Epithelial cell of esophagus (primary cell): ENCODE results near the gene STARD3NL.
"Not testable (repeated sequence)": the region's sequence is repeated elsewhere in the genome, so short reads cannot be mapped to it uniquely, and the experiment has no call there.

Source experiments
- DNase-seq: peaks from one replicate; pipeline ENCODE4 v3.0.0; 2010; ENCODE audit warnings: low read depth
- H3K4me3 ChIP-seq: 2 replicates; pipeline ENCODE4 v1.5.1; 2011; ENCODE audit warnings: mild to moderate bottlenecking, low read length, control low read depth
- TF ChIP-seq, protein P1 (sequence below): IDR thresholded peaks from 2 replicates; pipeline ENCODE4 v1.5.1; 2011; ENCODE audit warnings: low read depth, mild to moderate bottlenecking, low read length, control low read depth, inconsistent platforms; ENCODE audit not compliant: insufficient read depth; ENCODE audit errors: missing control alignments

Gene STARD3NL

DNA sequence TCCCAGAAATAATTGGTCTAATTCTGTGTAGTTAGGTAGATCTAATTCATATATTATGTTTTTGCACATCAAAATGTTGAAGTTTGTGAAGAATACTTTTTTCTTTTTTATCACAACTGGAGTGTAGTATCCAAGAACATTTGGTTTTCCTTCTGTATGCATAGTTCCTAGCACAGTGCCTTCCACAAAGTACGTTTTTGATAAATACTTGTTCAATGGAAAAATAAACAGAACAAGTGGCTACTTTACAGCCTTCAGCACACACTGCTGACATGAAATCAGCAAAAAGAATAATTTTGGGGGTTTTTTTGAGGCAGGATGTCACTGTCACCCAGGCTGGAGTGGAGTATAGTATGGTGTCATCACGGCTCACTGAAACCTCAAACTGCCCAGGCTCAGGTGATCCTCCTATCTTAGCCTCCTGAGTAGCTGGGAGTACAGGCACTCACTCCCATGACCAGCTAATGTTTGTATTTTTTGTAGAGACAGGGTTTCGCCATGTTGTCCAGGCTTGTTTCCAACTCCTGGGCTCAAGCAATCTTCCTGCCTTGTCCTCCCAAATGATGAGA is 67.4 kb downstream of the STARD3NL start:
- DNase-seq = no peak
- TF ChIP-seq, protein P1, sequence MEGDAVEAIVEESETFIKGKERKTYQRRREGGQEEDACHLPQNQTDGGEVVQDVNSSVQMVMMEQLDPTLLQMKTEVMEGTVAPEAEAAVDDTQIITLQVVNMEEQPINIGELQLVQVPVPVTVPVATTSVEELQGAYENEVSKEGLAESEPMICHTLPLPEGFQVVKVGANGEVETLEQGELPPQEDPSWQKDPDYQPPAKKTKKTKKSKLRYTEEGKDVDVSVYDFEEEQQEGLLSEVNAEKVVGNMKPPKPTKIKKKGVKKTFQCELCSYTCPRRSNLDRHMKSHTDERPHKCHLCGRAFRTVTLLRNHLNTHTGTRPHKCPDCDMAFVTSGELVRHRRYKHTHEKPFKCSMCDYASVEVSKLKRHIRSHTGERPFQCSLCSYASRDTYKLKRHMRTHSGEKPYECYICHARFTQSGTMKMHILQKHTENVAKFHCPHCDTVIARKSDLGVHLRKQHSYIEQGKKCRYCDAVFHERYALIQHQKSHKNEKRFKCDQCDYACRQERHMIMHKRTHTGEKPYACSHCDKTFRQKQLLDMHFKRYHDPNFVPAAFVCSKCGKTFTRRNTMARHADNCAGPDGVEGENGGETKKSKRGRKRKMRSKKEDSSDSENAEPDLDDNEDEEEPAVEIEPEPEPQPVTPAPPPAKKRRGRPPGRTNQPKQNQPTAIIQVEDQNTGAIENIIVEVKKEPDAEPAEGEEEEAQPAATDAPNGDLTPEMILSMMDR = no peak
- H3K4me3 ChIP-seq = no peak overlapping the region

DNA sequence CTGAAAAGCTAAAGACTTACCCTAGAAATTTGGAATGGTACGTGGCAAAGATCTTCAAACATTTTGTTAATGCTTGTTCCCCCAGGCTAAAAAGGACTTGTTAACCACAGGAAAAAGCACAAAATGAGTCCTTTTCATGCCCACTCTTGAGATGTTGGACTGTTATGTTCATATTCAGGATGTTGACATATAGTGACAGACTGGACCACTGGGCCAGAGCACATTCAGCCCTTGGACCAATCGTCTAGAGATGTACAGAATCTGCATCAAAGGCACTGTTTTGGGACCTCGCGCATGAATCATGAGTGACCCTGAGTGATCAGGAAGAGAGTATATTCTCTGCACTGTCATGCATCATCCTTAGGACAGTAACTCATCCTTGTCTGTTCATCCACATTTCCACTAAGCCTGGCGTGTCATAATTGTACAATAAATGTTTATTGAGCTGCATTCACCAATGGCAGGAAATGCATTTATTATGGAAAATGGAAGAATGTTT is 70.1 kb downstream of the STARD3NL start:
- H3K4me3 ChIP-seq = no peak overlapping the region
- DNase-seq = no peak
- TF ChIP-seq, protein P1 = no peak

GRCh38 chr7:38249849-38250248 is 71.8 kb downstream of the STARD3NL start:
- DNase-seq, H3K4me3 ChIP-seq: not testable (repeated sequence)

GRCh38 chr7:38257350-38257677 is 79.3 kb downstream of the STARD3NL start:
- no peak for DNase-seq
- no peak overlapping the region for H3K4me3 ChIP-seq
- TF ChIP-seq, protein P1 = no peak

DNA sequence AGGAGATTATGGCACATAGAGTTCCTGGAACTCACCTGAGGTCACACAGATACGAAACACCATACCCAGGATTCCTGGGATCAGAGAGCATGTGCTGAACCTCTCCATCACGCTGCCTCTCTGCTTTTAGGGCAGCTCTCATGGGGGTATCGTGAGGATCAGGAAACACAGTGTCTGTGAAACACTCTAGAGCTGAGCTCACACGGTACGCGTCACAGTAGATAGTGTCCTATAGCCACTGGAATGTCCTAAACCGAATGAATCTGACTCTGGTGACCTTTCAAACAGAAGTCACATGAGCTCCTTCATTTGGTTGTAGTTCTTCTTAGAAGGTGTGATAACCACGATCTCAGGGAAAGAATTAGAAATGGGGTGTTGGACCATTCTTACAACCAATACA is 81.1 kb downstream of the STARD3NL start:
- not testable (repeated sequence) for DNase-seq, H3K4me3 ChIP-seq

DNA sequence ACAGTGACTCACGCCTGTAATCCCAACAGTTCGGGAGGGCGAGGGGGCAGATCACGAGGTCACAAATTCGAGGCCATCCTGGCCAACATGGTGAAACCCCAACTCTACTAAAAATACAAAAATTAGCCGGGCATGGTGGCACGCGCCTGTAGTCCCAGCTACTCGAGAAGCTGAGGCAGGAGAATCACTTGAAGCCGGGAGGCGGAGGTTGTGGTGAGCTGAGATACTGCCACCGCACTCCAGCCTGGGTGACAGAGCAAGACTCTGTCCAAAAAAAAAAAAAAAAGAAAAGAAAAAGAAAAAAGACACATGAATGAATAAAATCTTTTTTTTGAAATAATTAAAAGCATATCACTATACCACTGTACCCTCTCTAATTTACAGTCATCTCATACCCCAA is 83.6 kb downstream of the STARD3NL start:
- H3K4me3 ChIP-seq, DNase-seq: not testable (repeated sequence)

GRCh38 chr7:38262026-38262425 is 84.0 kb downstream of the STARD3NL start:
- not testable (repeated sequence) for DNase-seq

DNA sequence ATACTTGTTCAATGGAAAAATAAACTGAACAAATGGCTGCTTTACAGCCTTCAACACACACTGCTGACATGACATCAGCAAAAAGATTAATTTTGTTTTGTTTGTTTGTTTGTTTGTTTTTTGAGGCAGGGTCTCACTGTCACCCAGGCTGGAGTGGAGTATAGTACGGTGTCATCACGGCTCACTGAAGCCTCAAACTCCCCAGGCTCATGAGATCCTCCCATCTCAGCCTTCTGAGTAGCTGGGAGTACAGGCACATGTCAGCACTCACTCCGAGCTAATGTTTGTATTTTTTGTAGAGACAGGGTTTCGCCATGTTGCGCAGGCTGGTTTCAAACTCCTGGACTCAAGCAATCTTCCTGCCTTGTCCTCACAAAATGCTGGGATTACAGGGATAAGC is 84.5 kb downstream of the STARD3NL start:
- DNase-seq = no peak
- TF ChIP-seq, protein P1 = no peak
- H3K4me3 ChIP-seq = no peak overlapping the region

More at GRCh38 chr7:38262026-38262425, 84.0 kb downstream of the STARD3NL start:
- H3K4me3 ChIP-seq = not testable (repeated sequence)

- not testable (repeated sequence) for DNase-seq, H3K4me3 ChIP-seq
Measured at GRCh38 chr7:38263274-38263673, 85.2 kb downstream of the STARD3NL start.

DNA sequence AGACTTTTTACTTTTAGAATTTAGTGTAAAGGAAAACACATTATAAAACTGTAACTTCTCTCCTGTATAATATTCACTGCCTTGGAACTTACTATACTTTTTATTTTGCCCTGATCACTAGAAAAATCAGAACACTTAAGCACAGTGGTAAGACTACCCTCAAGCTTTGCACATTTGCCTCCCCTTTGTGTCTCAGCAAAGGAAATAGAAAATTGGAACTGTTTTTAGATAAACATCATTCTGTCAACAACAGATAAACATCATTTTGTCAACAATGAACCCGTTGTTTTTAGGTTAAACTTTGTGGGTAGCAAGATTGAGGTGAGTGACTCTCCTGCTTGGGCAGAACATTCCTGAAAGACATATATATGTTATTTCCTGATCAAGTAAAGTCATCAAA is 86.6 kb downstream of the STARD3NL start:
- not testable (repeated sequence) for H3K4me3 ChIP-seq, DNase-seq

GRCh38 chr7:38265958-38266357 is 87.9 kb downstream of the STARD3NL start:
- H3K4me3 ChIP-seq, DNase-seq: not testable (repeated sequence)

DNA sequence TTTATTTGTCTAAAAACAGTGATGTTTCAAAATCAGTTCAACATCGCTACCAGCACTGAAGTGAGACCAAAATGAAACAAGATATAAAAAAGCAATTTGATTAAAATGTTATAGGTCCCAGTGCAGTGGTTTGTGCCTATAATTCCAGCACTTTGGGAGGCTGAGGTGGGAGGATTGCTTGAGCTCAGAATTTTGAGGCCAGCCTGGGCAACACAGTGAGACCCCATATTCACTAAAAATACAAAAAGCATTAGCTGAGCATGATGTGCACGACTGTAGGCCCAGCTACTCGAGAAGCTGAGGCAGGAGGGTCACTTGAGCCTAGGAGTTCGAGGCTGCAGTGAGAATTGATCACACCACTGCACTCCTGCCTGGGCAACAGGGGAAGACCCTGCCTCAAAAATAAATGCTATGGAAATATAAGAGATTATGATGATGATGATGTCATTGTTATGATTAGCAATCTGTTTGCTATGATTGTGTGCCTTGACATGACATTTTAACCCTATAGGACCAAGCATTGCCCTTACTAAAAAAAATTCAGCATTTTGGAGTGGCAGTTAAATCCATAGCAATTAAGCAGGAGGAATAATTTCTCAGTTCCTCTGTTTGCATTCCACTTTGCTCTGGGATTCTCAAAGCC is 91.8 kb downstream of the STARD3NL start:
- not testable (repeated sequence) for DNase-seq, H3K4me3 ChIP-seq

DNA sequence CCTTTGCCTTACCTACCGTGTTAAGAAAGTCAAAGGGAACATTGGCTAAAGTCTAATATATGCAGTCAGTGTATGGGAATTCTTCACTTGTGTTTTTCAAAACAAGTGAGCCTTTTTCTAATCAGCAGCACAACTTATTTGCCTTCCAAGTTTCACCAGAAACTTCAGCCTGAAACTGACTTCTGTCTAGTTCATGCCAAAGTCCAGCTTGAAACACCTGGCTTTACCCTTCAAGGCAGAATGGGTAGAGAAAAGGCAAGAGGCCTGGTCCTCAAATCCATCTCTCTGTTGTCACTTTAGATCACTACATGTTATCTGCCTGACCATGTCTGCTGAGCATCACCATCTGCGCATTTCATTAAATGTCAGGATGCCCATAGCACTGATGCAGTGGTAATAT is 92.4 kb downstream of the STARD3NL start:
- not testable (repeated sequence) for DNase-seq, H3K4me3 ChIP-seq
